ENCODE data around the gene KIAA0930. TPM values are rescaled to one million over a fixed set of nuclear protein-coding genes. Genes with fewer than 3 reads are reported as not detected.
A peak's percentile ranks its signal among the peaks of the same experiment; 100 is the strongest.

The KIAA0930 gene
- total and polyA plus RNA-seq, 10 donors = 32.6 to 93.1 (median 58.1) TPM

- intact Hi-C loops (cut with DNase I; ENCODE audit: low total_unique reads) = loop anchor here (10.0 kb wide), 1 partner anchor 78 kb away; the partner anchor contains the start of gene NUP50
- no peaks in the 10 kb centered on the region for H3K27me3 ChIP-seq (replicated peaks in 1 of 7)
- TF ChIP-seq POLR2A (IDR thresholded peaks at IDR 0.05) = no peak
- no peak for TF ChIP-seq POLR2AphosphoS5 (IDR thresholded peaks at IDR 0.05)
- TF ChIP-seq CTCF (IDR thresholded peaks at IDR 0.05 in 8 of 11, conservative IDR thresholded peaks at IDR 0.05 in 3 of 11) = peak in 2 of 11 experiments; percentile 19
- H3K9me3 ChIP-seq = no peaks in the 10 kb centered on the region
- H3K27ac ChIP-seq = peak overlapping the region in 1 of 8 donors; percentile 8
- peaks cover 12 to 74% (median 36%) of the 10 kb centered on the region in 6 donors for H3K4me1 ChIP-seq
- WGBS, 5 donors = 60 to 74% (median 62%) methylated on average over 7 of the region's 7 CpGs
- H3K36me3 ChIP-seq = peaks cover 0 to 13% (median 0%) of the 10 kb centered on the region in 6 donors
- no peak overlapping the region for H3K4me3 ChIP-seq
- DNase-seq = no peak
These were observed 2.1 kb upstream of the KIAA0930 start for GRCh38 chr22:45242778-45243191.

GRCh38 chr22:45240104-45240809, 437 bp downstream of the KIAA0930 start:
- intact Hi-C loops (cut with DNase I; ENCODE audit: low total_unique reads) = loop anchor here (10.0 kb wide), 1 partner anchor 75 kb away; the partner anchor contains the start of gene NUP50
- Histone ChIP-seq H3K27me3 (replicated peaks in 1 of 7) (no peaks in the 10 kb centered on the region), H3K27ac (peak overlapping the region in 6 of 8 donors; percentile 39 to 87 (median 76)), H3K4me1 (peaks cover 20 to 81% (median 53%) of the 10 kb centered on the region in 6 donors), H3K9me3 (no peaks in the 10 kb centered on the region), H3K36me3 (peaks cover 0 to 36% (median 0%) of the 10 kb centered on the region in 6 donors), H3K4me3 (peak overlapping the region; percentile 54 to 91 (median 70))
- DNase-seq = peak; percentile 92
- peak in 1 of 3 donors; percentile 9 for TF ChIP-seq POLR2AphosphoS5 (IDR thresholded peaks at IDR 0.05)
- TF ChIP-seq POLR2A (IDR thresholded peaks at IDR 0.05) = no peak
- 1 to 2% (median 1%) methylated on average over 30 to 73 of the region's 73 CpGs for WGBS, 5 donors

DNA sequence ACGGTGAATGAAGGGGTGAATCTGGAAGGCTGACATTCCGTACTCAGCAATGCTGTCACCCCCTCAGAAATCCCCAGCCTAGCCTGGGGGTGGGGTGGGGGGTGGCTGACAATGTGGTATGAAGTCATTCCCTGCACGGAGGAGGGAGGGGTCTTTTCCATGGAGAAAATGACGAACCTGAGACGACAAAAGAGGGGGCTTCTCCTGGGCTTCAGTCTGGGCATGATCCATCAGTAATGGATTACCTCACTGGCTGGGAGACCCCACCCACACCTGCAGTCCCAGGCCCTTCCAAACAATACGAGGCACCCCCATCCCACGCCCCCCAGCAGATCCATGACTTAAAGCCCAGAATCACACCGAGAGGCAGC, 1.0 kb downstream of the KIAA0930 start:
- Histone ChIP-seq H3K4me3 (peak overlapping the region; percentile 54 to 91 (median 70)), H3K4me1 (peaks cover 20 to 82% (median 59%) of the 10 kb centered on the region in 6 donors), H3K36me3 (peaks cover 0 to 36% (median 0%) of the 10 kb centered on the region in 6 donors), H3K27ac (peak overlapping the region in 5 of 8 donors; percentile 63 to 87 (median 82)), H3K9me3 (no peaks in the 10 kb centered on the region), H3K27me3 (replicated peaks in 1 of 7) (no peaks in the 10 kb centered on the region)
- 32 to 60% (median 36%) methylated on average over 6 to 8 of the region's 8 CpGs for WGBS, 5 donors
- intact Hi-C loops (cut with DNase I; ENCODE audit: low total_unique reads) = loop anchor here (10.0 kb wide), 1 partner anchor 75 kb away; the partner anchor contains the start of gene NUP50
- DNase-seq = peak; percentile 78
- TF ChIP-seq POLR2A (IDR thresholded peaks at IDR 0.05) = no peak
- TF ChIP-seq CTCF (IDR thresholded peaks at IDR 0.05 in 8 of 11, conservative IDR thresholded peaks at IDR 0.05 in 3 of 11) = no peak
- TF ChIP-seq POLR2AphosphoS5 (IDR thresholded peaks at IDR 0.05) = no peak

- Histone ChIP-seq H3K36me3 (peaks cover 0 to 37% (median 0%) of the 10 kb centered on the region in 6 donors), H3K27ac (peak overlapping the region in 4 of 8 donors; percentile 71 to 87 (median 82)), H3K27me3 (replicated peaks in 1 of 7) (no peaks in the 10 kb centered on the region), H3K4me3 (peak overlapping the region in 7 of 8 donors; percentile 54 to 91 (median 70)), H3K9me3 (no peaks in the 10 kb centered on the region), H3K4me1 (peaks cover 23 to 82% (median 64%) of the 10 kb centered on the region in 6 donors)
- TF ChIP-seq CTCF (IDR thresholded peaks at IDR 0.05 in 8 of 11, conservative IDR thresholded peaks at IDR 0.05 in 3 of 11) (no peak), POLR2A (IDR thresholded peaks at IDR 0.05) (no peak), POLR2AphosphoS5 (IDR thresholded peaks at IDR 0.05) (no peak)
- peak; percentile 64 for DNase-seq
- intact Hi-C loops (cut with DNase I; ENCODE audit: low total_unique reads) = no loop called here
- 63 to 75% (median 71%) methylated on average over 6 of the region's 6 CpGs for WGBS, 5 donors
These were observed 1.6 kb downstream of the KIAA0930 start for GRCh38 chr22:45238957-45239680.

Data from spleen (tissue), 11 donors.